MM.1S (cell line): ENCODE results near the gene ARVCF.

Experiments used
- CTCF ChIP-seq: fragments of 300-600 bp; sonication (generic); IDR thresholded peaks from 2 replicates; pipeline ENCODE4 v1.5.1; 2016; ENCODE audit warnings: antibody characterized with exemption, low read length, mixed read lengths
- EZH2 ChIP-seq: fragments of 300-600 bp; sonication (generic); optimal IDR thresholded peaks from 2 replicates; pipeline ENCODE3; 2017; ENCODE audit warnings: low read depth, mild to moderate bottlenecking, antibody characterized with exemption, low read length, mixed read lengths
- EZH2phosphoT487 ChIP-seq: fragments of 300-600 bp; sonication (generic); IDR thresholded peaks from 2 replicates; pipeline ENCODE4 v1.6.1; 2018; ENCODE audit warnings: antibody characterized with exemption, low read length

- no peak for TF ChIP-seq CTCF
- TF ChIP-seq EZH2 = no peak
- no peak for TF ChIP-seq EZH2phosphoT487
Measured at GRCh38 chr22:20062766-20063083, 46.1 kb upstream of the ARVCF start.
